BLaER1 (cell line): ENCODE data around the gene NR1H3.
A peak's percentile ranks its signal among the peaks of the same experiment; 100 is the strongest.

Experiments
- H3K27ac ChIP-seq: shearing (Covaris generic); formaldehyde crosslinking; 2 replicates; pipeline ENCODE4 v1.8.1; 2022
- H3K27me3 ChIP-seq: shearing (Covaris generic); formaldehyde crosslinking; 2 replicates; pipeline ENCODE4 v1.8.1; 2022
- H3K36me3 ChIP-seq: shearing (Covaris generic); formaldehyde crosslinking; 2 replicates; pipeline ENCODE4 v1.8.1; 2022
- H3K4me1 ChIP-seq: shearing (Covaris generic); formaldehyde crosslinking; 2 replicates; pipeline ENCODE4 v1.8.1; 2022
- H3K4me2 ChIP-seq: shearing (Covaris generic); formaldehyde crosslinking; 2 replicates; pipeline ENCODE4 v1.8.1; 2022
- H3K4me3 ChIP-seq: shearing (Covaris generic); formaldehyde crosslinking; 2 replicates; pipeline ENCODE4 v1.8.1; 2022
- H3K9ac ChIP-seq: shearing (Covaris generic); formaldehyde crosslinking; 2 replicates; pipeline ENCODE4 v1.8.1; 2022
- H3K9me3 ChIP-seq: shearing (Covaris generic); formaldehyde crosslinking; 2 replicates; pipeline ENCODE4 v1.8.1; 2022
- H4K20me1 ChIP-seq: shearing (Covaris generic); formaldehyde crosslinking; 2 replicates; pipeline ENCODE4 v1.8.1; 2022
- Cebpa-rat ChIP-seq: shearing (Covaris generic); IDR thresholded peaks from 2 replicates; pipeline ENCODE4 v1.8.1; 2022

NR1H3 gene

GRCh38 chr11:47225552-47226400, 32.0 kb upstream of the NR1H3 start:
- no peak overlapping the region for H3K4me2 ChIP-seq
- H3K36me3 ChIP-seq = peaks cover 96% of the 10 kb centered on the region
- no peak overlapping the region for H3K9ac ChIP-seq
- H3K4me3 ChIP-seq = no peak overlapping the region
- H3K27me3 ChIP-seq = no peaks in the 10 kb centered on the region
- H3K9me3 ChIP-seq = no peaks in the 10 kb centered on the region
- 0 out of 2 replicates have a peak, but pooled peaks cover 5% of the 10 kb centered on the region for H4K20me1 ChIP-seq
- TF ChIP-seq Cebpa-rat = no peak
- H3K4me1 ChIP-seq = no peaks in the 10 kb centered on the region
- no peak overlapping the region for H3K27ac ChIP-seq

GRCh38 chr11:47229161-47229560, 28.6 kb upstream of the NR1H3 start:
- Histone ChIP-seq H3K4me2 (no peak overlapping the region), H3K27me3 (no peaks in the 10 kb centered on the region), H3K27ac (no peak overlapping the region), H3K9me3 (no peaks in the 10 kb centered on the region), H3K4me1 (no peaks in the 10 kb centered on the region), H3K9ac (no peak overlapping the region), H4K20me1 (0 out of 2 replicates have a peak, but pooled peaks cover 5% of the 10 kb centered on the region), H3K36me3 (peaks cover 94% of the 10 kb centered on the region), H3K4me3 (no peak overlapping the region)
- TF ChIP-seq Cebpa-rat = no peak

- Histone ChIP-seq H3K4me2 (no peak overlapping the region), H3K27me3 (no peaks in the 10 kb centered on the region), H4K20me1 (no peaks in the 10 kb centered on the region), H3K27ac (no peak overlapping the region), H3K9me3 (no peaks in the 10 kb centered on the region), H3K4me1 (no peaks in the 10 kb centered on the region), H3K36me3 (peaks cover 96% of the 10 kb centered on the region), H3K4me3 (no peak overlapping the region), H3K9ac (no peak overlapping the region)
- no peak for TF ChIP-seq Cebpa-rat
These were observed 24.7 kb upstream of the NR1H3 start for GRCh38 chr11:47233051-47233450.

- Histone ChIP-seq H3K27ac (no peak overlapping the region), H3K27me3 (no peaks in the 10 kb centered on the region), H3K36me3 (peaks cover 96% of the 10 kb centered on the region), H3K4me3 (no peak overlapping the region), H3K9ac (no peak overlapping the region), H4K20me1 (no peaks in the 10 kb centered on the region), H3K4me1 (peaks cover 7% of the 10 kb centered on the region), H3K4me2 (no peak overlapping the region), H3K9me3 (no peaks in the 10 kb centered on the region)
- no peak for TF ChIP-seq Cebpa-rat
These were observed 23.7 kb upstream of the NR1H3 start for GRCh38 chr11:47233989-47234668.

- H3K36me3 ChIP-seq = peaks cover 96% of the 10 kb centered on the region
- no peaks in the 10 kb centered on the region for H3K9me3 ChIP-seq
- H4K20me1 ChIP-seq = no peaks in the 10 kb centered on the region
- peaks cover 12% of the 10 kb centered on the region for H3K4me1 ChIP-seq
- no peak overlapping the region for H3K27ac ChIP-seq
- H3K27me3 ChIP-seq = no peaks in the 10 kb centered on the region
- H3K4me3 ChIP-seq = no peak overlapping the region
- no peak overlapping the region for H3K4me2 ChIP-seq
- no peak overlapping the region for H3K9ac ChIP-seq
- no peak for TF ChIP-seq Cebpa-rat
These were observed 23.1 kb upstream of the NR1H3 start for GRCh38 chr11:47234669-47235100.

GRCh38 chr11:47235163-47235562, 22.6 kb upstream of the NR1H3 start:
- peaks cover 17% of the 10 kb centered on the region for H3K4me1 ChIP-seq
- H3K36me3 ChIP-seq = peaks cover 96% of the 10 kb centered on the region
- TF ChIP-seq Cebpa-rat = no peak
- no peaks in the 10 kb centered on the region for H4K20me1 ChIP-seq
- no peaks in the 10 kb centered on the region for H3K27me3 ChIP-seq
- H3K4me2 ChIP-seq = no peak overlapping the region
- no peak overlapping the region for H3K27ac ChIP-seq
- H3K9me3 ChIP-seq = no peaks in the 10 kb centered on the region
- no peak overlapping the region for H3K4me3 ChIP-seq
- 0 out of 2 replicates have a peak overlapping the region, but pooled peaks have one; percentile 15 for H3K9ac ChIP-seq

GRCh38 chr11:47236482-47236881, 21.3 kb upstream of the NR1H3 start:
- Histone ChIP-seq H3K4me2 (no peak overlapping the region), H3K4me1 (peaks cover 17% of the 10 kb centered on the region), H3K4me3 (no peak overlapping the region), H3K36me3 (peaks cover 98% of the 10 kb centered on the region), H3K9ac (no peak overlapping the region), H3K27ac (no peak overlapping the region), H4K20me1 (no peaks in the 10 kb centered on the region), H3K27me3 (no peaks in the 10 kb centered on the region), H3K9me3 (no peaks in the 10 kb centered on the region)
- TF ChIP-seq Cebpa-rat = no peak

- no peak for TF ChIP-seq Cebpa-rat
- peaks cover 100% of the 10 kb centered on the region for H3K36me3 ChIP-seq
These were observed 17.9 kb upstream of the NR1H3 start for GRCh38 chr11:47239852-47240251.

GRCh38 chr11:47241841-47242301, 15.9 kb upstream of the NR1H3 start:
- peaks cover 100% of the 10 kb centered on the region for H3K36me3 ChIP-seq
- H3K27ac ChIP-seq = no peak overlapping the region
- H3K4me1 ChIP-seq = peaks cover 19% of the 10 kb centered on the region
- no peaks in the 10 kb centered on the region for H3K27me3 ChIP-seq
- no peak for TF ChIP-seq Cebpa-rat
- H4K20me1 ChIP-seq = no peaks in the 10 kb centered on the region
- H3K9me3 ChIP-seq = no peaks in the 10 kb centered on the region
- no peak overlapping the region for H3K4me2 ChIP-seq
- H3K4me3 ChIP-seq = no peak overlapping the region
- H3K9ac ChIP-seq = no peak overlapping the region

More at GRCh38 chr11:47239852-47240251, 17.9 kb upstream of the NR1H3 start:
- Histone ChIP-seq H3K27me3 (no peaks in the 10 kb centered on the region), H3K27ac (peak overlapping the region; percentile 54; the same call in 1 of the 2 replicates), H3K4me2 (peak overlapping the region; percentile 62), H3K9ac (peak overlapping the region; percentile 62), H4K20me1 (no peaks in the 10 kb centered on the region), H3K4me1 (peaks cover 17% of the 10 kb centered on the region), H3K4me3 (no peak overlapping the region), H3K9me3 (no peaks in the 10 kb centered on the region)

- no peak overlapping the region for H3K4me2 ChIP-seq
- H3K27me3 ChIP-seq = no peaks in the 10 kb centered on the region
- H3K9ac ChIP-seq = no peak overlapping the region
- no peak overlapping the region for H3K27ac ChIP-seq
- H3K4me1 ChIP-seq = peaks cover 27% of the 10 kb centered on the region
- H4K20me1 ChIP-seq = no peaks in the 10 kb centered on the region
- no peak for TF ChIP-seq Cebpa-rat
- no peak overlapping the region for H3K4me3 ChIP-seq
- H3K9me3 ChIP-seq = no peaks in the 10 kb centered on the region
- peaks cover 98% of the 10 kb centered on the region for H3K36me3 ChIP-seq
These were observed 15.1 kb upstream of the NR1H3 start for GRCh38 chr11:47242596-47243192.
